NCI-H524 treated with DMSO at 0.1 percent for 48 hours (cell line): ENCODE measurements around the gene TECPR2.
A peak's percentile ranks its signal among the peaks of the same experiment; 100 is the strongest.

Experiments used
- DNase-seq: peaks from one replicate; lab custom pipeline; 2025; lab: John Stamatoyannopoulos, UW

Gene TECPR2

GRCh38 chr14:102469261-102469660 lies 106.5 kb downstream of the TECPR2 start:
- no peak for DNase-seq

- no peak for DNase-seq
Measured at GRCh38 chr14:102471921-102472790, 109.4 kb downstream of the TECPR2 start.

DNA sequence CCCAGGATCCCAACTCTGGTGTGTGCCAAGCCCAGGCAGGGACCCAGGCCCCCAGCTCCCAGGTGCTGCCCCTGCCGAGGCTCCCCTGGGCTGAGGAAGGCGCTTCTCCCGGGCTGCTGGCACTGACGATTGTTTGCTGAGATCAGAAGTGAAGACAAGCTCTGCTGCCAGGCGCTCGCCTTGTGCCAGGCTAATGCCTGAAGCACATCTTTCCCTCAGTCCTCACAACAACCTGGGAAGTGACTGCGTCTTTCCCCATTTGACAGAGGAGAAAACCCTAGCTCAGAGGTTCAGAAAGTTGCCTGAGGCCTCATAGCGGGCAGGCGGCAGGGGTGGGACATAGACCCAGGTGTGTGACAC lies 110.0 kb downstream of the TECPR2 start:
- no peak for DNase-seq

DNA sequence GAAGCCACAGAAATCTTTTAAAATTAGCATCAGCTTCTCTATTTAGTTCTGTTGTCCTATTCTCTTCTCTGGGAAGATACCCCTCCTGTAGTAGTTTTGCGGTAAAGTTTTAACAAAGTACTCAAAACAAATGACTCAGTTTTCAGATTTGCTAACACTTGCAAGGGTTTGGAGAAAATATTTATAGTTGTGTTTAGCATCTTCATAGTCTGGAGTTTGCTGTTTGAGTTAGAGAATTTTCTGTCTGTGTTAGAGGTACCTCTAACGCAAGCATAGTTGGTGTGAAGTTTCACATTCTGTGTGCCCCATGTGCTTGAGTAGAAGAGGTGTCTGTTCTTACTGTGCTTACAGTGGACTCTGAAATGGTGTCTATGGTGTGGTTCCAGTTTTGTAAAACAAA lies 110.8 kb downstream of the TECPR2 start:
- no peak for DNase-seq

GRCh38 chr14:102474934-102475333 lies 112.2 kb downstream of the TECPR2 start:
- peak; percentile 24 for DNase-seq

- no peak for DNase-seq
Measured at GRCh38 chr14:102479107-102479506, 116.4 kb downstream of the TECPR2 start.

DNA sequence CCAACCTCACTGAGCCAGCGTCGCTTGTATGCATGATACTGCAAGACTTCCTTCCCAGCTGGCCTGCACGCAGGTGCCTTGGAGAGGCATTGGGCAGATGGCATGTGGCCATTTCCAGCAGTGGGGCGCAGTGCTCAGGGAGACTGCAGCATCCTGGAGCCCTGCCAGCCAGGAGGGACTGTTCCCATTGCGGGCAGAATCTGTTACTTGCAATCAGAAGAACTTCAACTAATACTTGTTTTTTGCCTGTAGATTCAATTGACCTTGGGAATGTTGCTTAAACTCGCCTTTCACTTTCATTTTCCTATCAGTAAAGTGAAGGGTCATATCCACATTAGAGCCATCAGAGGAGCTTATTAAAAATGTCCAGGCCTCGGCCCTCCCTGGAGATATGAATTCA lies 117.0 kb downstream of the TECPR2 start:
- DNase-seq = peak; percentile 97

DNA sequence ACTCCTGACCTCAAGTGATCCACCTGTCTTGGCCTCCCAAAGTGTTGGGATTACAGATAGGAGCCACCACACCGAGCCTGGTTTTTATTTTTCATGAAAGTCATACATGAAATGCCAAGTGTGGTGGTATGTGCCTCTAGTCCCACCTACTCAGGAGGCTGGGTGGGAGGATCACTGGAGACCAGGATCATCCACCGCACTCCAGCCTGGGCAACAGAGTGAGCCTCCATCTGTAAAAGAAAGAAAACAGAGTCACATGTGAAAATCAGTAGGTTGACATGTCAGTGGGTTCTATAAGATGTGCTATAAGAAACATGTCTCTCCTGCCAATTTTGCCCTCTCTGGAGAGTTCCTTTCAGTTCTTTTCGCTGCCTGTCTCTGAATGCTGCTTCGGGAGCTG lies 118.6 kb downstream of the TECPR2 start:
- no peak for DNase-seq

- DNase-seq = no peak
Measured at GRCh38 chr14:102481791-102482238, 119.1 kb downstream of the TECPR2 start.

DNA sequence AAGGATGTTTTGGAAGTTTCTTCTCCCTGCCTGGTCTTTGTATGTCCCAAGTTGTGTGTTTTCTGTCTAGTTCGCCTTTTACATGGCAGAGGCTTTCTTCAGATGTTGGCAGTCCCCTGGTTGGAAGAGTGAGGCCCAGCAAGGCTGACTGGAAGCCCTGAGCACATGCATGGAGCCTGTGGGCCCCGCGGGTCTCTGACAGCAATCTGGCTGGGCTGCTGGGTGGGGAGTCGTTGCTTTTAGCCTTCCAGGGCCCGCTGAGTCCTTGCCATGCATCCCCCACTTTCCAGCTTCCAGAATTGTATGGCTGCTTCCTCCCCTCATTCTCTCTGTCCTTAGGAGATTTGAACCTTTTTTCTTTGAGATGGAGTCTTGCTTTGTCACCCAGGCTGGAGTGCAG lies 121.6 kb downstream of the TECPR2 start:
- DNase-seq = no peak

DNA sequence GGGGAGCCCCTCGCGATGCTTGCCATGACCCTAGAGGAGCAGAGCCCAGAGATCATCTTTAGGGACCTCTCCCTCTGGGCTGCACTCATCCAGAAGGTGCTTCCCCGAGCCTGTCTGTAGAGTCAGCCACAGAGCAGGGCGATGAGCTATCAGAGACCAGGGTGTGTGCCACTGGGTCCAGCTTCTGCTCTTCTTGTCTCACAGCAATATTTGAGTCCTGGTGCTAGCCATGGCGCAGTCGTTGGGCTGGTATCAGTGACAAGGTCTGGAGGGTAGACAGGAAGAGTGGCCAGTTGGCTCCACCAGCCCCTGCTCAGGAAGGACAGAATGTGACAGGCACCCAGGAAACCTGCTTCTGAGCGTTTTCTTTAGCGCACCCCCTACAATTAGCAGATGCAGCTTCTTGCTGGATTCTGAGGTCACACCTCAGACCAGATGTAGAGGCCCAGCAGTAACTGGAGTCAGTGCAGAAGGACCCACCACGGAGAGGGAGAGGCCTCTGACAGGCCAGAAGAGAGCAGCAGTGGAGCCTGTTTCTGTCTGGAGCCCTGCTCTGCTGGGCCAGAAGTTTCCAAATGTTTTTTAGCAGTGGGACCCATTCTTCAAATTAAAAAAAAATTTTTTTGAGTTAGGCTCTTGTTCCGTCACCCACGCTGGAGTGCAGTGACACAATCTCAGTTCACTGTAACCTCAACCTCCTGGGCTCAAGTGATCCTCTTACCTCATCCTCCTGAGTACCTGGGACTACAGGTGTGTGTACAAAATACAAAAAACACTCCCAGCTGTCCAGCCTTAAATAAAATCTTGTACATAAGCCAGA lies 123.2 kb downstream of the TECPR2 start:
- DNase-seq = no peak

DNA sequence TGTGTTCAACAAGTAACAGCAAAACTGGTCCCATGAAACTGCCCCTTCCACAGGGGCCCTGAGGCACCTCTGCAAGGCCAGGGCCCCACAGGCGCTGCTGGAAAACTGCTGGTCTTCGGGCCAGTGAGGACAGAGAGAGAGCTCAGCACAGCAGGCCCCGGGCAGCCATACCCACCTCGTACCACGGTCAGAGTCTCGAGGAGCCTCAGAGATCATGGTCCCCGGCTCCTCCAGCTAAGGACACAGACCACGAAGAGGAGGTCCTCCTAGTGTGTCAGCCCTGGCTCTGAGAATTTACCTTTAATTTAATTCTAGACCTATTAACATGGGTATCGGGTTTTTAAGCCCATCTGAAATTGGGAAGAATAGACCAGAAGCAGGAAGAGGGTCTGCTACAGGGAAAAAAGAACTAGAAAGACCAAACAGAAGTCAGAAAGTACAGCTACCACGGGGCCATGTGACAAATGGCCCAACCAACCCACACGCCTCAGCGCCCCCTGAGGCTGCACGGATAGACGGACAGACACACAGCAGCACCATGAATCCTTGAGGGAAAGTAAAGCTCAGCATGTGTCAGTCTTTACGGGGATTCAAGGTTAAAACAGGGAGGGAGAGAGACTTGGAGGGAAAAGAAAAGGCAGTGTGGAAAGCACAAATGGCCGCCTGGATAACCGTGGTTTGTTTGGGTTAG lies 123.9 kb downstream of the TECPR2 start:
- no peak for DNase-seq

GRCh38 chr14:102487204-102487577 lies 124.5 kb downstream of the TECPR2 start:
- DNase-seq = no peak

DNA sequence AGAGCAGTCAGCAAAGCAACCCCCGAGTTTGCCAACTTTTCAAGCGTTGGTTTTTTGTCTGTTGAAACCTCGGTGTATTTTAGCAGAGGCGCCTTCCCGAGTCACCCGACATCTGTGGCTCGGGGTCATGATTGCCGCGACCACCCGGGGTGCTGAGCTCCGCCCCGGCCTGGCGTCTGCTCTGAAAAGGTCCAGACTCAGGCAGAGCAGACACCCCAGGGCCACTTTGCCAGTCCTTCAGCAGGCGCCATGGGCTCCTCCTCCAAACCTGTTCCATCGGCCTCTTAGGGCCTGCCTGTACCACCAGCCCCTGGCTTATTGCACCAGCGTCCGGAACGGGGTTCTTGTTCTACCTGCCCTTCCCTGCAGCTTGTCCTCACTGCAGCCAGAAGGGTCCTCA lies 127.7 kb downstream of the TECPR2 start:
- no peak for DNase-seq

DNA sequence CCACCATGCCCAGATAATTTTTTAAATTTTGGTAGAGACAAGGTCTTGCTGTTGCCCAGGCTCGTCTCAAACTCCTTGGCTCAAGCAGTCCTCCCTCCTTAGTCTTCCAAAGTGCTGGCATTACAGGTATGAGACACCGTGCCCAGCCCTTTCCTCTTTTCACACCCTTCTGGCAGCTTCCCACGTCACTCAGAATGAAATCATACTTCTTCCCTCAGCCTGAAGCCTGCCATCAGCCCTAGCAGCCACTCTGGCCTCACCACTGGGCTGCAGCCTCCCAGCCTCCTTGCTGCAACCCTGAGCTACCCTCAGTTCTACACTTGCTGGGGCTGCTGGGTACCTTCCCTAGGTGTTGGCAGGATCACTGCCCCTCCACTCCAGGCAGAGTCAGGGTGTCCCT lies 128.6 kb downstream of the TECPR2 start:
- no peak for DNase-seq

- no peak for DNase-seq
Measured at GRCh38 chr14:102491786-102492530, 129.2 kb downstream of the TECPR2 start.

DNA sequence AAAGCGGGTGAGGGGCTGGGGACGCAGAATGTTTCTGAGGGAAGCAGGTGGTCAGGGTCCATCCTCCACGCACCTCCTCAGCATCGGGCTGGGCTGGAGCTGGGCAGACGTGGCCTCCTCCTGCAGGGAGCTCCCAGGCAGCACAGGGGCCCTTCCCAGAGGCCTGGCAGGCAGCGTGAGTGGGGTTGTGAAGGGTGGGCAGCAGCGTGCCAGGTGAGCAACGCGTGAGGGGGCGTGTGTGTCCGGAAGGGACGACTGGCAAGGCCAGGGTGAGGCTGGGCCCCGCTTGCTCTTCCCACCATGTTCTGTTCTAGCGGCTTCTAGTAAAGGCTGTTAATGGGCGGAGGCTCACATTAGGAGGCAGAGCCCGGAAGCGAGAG lies 129.8 kb downstream of the TECPR2 start:
- DNase-seq = no peak

DNA sequence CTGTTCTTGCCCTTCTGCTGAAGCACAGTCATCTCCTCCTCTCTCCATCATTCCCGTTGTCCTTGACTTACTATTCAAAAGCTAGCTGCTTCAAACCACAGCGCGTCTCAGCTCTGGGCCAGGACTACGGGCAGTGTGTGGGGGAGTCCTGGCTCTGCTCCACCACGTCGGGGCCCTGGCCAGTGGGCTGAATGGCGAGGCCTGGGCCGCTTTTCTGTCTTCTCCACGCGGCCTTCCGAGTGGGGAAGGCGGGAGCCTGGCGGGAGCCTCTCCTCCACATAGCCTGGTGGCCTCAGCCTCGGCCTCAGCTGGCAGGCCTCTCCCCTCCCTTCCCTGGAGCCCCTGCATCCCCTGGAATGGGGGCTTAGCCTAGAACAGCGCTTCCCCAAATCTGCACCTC lies 130.4 kb downstream of the TECPR2 start:
- DNase-seq = no peak

GRCh38 chr14:102493585-102493984 lies 130.8 kb downstream of the TECPR2 start:
- no peak for DNase-seq

- no peak for DNase-seq
Measured at GRCh38 chr14:102495491-102496330, 133.0 kb downstream of the TECPR2 start.

GRCh38 chr14:102496331-102496691 lies 133.6 kb downstream of the TECPR2 start:
- no peak for DNase-seq
